Jurkat, Clone E6-1 (cell line): ENCODE measurements around the gene CPT2.
"Not testable (repeated sequence)": the region's sequence is repeated elsewhere in the genome, so short reads cannot be mapped to it uniquely, and the experiment has no call there.

Source experiments
- DNase-seq: peaks from one replicate; pipeline ENCODE4 v3.0.0-alpha.2; 2011; ENCODE audit warnings: low read depth, low spot score
- H3K4me3 ChIP-seq: 2 replicates; pipeline ENCODE4 v1.5.1; 2011; ENCODE audit warnings: mild to moderate bottlenecking, low read length, control low read depth, moderate library complexity

The CPT2 gene

DNA sequence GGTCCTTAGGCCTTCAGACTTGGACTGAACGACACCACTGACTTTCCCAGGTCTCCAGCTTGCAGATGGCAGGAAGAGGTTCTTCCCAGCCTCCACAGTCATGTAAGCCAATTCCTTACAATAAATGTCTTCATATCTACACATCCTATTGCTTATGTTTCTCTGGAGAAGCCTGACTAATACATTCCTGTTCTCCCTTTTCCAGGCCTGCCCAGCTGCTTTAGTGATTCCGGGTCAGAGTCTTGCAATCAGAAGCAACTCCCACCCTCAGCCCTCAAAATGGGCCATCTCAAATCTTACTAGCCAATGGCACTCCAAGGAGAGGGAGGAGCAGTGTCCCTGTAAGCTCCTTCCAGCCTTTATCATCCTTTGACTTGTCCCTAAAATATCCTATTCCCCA, 16.4 kb upstream of the CPT2 start:
- no peak for DNase-seq
- no peak overlapping the region for H3K4me3 ChIP-seq

DNA sequence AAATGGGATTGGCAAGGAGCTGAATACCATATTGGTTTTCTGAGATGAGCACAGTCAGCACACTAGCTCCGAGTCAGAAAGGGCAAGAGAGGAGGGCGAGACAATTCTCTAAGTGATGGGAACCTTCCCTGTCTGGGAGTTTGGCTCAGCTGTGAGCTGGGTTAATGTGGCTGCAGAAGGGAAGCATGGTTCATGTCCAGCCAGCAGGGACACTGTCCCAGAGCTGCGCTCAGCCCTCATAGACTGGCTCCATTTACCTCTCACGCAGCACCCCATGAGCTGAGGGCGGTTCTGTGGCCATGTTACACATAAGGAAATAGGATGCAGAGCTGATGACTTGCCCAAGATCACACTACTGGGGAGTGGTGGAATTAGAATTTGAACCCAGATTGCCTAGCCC, 15.7 kb upstream of the CPT2 start:
- no peak overlapping the region for H3K4me3 ChIP-seq
- DNase-seq = no peak

DNA sequence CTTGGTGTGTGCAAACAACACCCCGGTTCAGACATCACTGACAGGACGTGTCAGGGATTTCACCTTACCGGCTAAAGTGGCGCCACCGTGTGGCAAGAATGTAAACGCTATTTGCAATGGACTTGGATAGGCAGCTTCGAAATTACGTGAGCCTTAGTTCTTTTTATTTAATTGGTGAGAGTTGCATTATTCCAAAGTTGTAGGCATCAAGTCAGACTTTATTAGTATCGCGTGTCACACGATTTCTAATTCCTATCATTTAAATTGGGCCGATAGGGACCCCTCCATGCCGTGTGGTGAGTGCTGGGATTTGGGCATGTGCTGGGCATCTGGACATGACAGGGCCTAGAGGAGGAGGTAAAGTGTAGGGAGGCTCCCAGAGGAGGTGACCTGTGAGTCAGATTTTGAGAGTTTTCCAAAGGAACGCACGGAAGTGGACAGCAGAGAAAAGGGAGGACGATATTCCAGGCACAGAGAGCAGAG, 14.5 kb upstream of the CPT2 start:
- DNase-seq = peak; percentile 82
- H3K4me3 ChIP-seq = no peak overlapping the region

DNA sequence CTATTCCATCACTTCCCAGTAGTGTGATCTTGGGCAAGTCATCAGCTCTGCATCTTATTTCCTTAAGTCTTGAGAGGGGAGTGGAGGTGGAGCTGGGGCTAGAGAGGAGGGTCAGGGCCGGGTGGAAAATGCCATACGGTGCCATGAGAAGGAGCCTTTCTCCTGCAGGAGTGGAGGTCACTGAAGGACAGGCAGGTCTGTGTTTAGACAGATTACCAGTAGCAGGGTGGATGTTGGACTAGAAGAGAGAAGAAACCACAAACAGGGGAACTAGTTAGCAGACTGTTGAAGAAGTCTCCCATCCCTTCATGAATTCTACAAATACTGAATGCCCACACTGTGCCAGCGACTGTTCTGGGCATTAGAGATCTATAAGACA, 13.9 kb upstream of the CPT2 start:
- H3K4me3 ChIP-seq = no peak overlapping the region
- DNase-seq = no peak

DNA sequence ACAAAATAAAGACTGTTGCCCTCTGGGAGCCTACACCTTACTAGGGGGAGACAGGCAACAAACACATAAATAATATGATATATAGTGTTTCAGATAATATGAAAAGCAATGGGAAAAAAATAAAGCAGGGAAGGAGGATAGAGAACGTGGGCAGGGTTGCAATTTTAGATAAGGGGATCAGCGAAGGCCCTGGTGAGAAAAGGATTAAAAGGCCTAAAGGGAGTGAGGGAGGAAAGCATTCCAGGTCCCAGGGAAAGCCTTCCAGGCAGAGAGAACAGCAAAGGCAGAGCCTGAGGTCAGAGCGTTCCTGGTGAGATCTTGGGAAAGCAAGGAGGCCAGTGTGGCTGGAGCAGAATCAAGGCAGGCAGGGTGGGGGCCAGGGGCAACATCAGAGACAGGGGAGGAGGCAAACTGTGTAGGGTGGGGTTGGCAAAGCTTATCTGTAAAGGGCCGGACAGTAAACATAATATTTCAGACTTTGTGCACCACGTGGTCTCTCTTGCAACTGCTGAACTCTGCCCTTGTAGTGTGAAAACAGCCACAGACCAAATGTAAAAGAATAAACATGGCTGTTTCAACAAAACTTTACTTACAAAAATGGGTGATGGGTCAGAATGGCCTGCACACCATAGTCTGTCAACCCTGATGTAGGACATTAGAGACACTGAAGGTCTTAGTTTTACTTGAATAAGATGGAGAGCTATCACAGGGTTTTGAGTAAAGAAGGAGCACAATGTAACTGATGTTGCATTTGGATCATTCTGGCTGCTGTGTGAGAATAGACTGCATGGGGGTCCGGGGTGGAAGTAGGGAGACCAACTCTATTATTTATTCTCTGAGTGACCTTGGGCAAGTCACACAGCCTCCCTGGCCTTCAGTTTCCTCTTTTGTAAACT, 13.3 kb upstream of the CPT2 start:
- no peak overlapping the region for H3K4me3 ChIP-seq
- no peak for DNase-seq

DNA sequence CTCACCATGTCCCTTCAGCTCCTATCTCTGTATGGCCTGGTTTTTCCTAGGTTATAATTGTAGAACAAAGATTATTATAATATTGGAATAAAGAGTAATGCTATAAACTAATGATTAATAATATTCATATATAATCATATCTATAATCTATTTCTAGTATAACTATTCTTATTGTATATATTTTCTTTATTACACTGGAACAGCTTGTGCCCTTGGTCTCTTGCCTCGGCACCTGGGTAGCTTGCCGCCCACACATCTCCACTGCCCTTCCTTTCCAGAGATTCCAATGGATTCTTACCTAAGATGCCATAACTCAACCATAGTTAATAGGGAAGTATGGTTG, 10.7 kb upstream of the CPT2 start:
- H3K4me3 ChIP-seq, DNase-seq: not testable (repeated sequence)

DNA sequence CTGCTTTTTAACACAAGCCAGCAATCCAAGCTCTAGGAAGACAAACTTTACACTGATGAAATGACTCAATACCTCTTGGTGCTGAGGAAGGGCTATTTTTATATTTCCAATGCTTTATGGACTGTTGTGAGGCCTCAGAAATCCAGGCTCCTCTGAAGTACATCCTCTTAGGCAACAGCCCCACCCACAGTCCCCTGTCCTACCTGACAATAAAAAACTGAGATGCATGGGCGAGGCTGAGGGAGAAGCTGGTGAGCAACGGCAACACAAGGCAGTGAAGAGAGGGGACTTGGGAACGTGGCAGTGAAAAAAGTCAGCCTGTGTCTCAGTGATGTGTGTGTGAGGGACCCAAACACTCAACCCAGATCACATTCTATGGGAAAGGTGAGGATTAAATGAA, 10.1 kb upstream of the CPT2 start:
- no peak for DNase-seq
- no peak overlapping the region for H3K4me3 ChIP-seq

DNA sequence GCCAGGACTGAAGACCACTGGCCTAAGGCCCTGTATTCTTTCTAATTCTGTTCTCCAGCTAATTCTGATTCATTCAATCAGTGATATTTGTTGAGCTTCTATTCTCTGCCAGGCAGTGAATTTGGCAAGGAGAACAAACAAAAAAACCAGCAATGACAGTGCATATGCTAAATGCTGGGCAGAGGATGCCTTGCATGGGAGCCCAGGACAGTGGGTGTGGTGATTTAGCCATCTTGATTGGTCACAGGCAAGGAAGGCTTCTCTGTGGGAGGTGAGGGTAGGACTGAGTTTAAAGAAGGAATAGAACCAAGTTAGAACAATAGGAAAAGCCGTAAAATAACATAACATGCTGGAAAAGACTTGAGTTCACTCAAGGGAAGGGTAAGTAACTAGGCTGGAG, 9.2 kb upstream of the CPT2 start:
- H3K4me3 ChIP-seq = no peak overlapping the region
- DNase-seq = no peak

DNA sequence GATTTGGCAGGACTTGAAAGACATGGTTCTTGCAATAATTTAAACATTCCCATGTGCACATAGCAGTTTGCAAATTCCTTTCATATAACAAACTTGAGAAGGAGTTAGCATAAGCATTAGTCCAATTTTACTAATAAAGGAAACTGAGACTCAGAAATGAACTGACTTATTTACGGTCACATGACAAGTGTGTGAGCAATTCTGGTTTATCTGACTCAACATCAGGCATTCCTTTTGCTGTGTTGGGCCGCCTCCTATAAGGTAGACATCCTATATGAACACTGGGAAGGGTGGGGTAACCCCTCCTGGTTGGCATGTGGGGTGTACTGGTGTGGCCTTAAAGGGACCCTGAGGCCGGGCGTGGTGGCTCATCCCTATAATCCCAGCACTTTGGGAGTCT, 8.5 kb upstream of the CPT2 start:
- H3K4me3 ChIP-seq = no peak overlapping the region
- no peak for DNase-seq

DNA sequence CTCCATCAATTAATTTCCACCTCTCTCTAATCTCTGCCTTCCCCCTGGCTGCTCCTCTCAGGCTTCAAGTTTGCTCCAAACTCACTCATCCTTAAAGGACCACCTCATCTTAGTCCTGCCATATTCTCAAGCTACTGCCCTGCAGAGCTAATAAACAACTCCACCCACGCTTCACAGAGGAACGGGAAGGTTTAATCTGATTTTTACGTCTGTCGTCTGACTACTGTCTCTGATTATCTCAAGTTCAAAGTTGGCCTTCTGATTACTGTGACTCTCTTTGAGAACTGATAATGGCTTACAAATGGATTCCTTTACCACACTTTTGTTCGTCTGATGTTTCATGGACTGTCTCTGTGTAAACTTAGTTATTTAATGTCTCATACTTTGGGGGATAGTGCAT, 7.6 kb upstream of the CPT2 start:
- no peak overlapping the region for H3K4me3 ChIP-seq
- DNase-seq = no peak

DNA sequence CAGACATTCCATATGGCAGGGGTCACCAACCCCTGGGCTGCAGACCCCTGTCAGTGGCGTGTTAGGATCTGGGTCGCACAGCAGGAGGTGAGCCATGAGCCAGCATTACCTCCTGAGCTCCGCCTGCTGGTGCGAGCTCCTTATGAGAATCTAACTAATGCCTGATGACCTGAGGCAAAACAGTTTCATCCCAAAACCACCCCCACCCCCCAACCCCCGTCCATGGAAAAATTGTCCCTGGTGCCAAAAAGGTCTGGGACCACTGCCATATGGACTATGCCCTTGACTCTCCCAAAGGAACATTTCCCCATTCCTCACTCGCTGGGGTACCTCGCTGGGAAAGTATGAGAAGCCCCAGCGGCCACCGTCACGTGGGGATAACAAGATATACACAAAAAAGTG, 6.4 kb upstream of the CPT2 start:
- no peak overlapping the region for H3K4me3 ChIP-seq
- no peak for DNase-seq

DNA sequence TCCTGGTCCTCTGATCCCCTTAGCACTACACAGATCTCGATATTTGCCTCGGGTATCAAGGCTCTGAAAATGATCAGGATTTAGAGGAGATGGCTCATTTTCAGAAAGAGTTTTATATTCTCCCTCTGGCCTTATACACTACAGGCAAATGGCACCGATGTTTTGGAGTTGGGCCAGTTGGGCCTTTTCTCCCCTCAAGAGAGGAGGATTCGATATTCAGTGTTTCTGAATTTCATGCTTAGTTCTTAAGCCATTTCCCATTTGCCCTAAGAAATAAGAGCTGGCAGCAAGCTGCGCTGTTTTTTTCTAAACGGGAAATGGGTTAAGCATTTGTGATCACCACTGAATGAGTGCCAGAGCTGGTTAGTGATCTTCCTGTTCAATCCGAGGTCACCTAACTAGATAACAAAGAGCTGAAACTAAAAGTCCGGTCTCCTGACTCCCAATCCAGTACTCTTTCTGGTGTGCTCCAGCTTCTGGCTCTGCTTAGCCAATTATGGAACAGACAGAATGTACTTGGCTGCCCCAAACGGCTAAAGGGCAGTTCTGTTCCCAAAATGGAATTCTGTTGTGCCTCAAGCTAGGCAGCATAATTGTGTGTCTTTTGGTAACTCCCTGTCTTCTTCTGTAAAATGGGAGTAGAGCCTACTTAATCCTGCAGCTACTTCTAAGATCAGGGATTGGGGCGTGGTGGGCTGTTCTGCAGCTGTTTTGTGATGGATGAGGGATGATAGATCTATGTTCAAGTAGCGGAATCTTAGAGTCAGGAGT, 1.2 kb upstream of the CPT2 start:
- no peak overlapping the region for H3K4me3 ChIP-seq
- no peak for DNase-seq

DNA sequence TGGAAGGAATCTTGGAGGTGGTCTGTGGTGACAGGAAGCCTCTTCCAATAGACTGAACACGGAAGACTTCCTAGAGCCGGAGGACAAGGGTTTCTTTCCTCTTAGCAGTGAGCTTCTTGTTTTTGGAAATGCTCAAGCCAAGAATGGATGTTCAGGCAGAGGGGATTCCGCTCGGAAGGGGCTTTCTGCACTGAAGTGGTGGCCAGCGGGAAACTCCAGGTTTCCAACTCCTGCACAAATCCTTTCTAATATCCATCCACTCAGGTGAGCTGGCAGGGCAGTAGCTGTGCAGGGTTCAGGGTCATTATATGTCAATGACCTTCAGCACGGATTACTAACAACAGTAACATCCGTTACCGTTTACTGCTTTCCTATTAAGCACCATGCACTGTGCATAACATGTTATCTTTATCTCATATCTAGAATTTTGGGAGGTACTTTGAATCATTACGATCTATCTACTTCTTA, 573 bp upstream of the CPT2 start:
- DNase-seq = no peak
- peak overlapping the region; percentile 88 for H3K4me3 ChIP-seq

DNA sequence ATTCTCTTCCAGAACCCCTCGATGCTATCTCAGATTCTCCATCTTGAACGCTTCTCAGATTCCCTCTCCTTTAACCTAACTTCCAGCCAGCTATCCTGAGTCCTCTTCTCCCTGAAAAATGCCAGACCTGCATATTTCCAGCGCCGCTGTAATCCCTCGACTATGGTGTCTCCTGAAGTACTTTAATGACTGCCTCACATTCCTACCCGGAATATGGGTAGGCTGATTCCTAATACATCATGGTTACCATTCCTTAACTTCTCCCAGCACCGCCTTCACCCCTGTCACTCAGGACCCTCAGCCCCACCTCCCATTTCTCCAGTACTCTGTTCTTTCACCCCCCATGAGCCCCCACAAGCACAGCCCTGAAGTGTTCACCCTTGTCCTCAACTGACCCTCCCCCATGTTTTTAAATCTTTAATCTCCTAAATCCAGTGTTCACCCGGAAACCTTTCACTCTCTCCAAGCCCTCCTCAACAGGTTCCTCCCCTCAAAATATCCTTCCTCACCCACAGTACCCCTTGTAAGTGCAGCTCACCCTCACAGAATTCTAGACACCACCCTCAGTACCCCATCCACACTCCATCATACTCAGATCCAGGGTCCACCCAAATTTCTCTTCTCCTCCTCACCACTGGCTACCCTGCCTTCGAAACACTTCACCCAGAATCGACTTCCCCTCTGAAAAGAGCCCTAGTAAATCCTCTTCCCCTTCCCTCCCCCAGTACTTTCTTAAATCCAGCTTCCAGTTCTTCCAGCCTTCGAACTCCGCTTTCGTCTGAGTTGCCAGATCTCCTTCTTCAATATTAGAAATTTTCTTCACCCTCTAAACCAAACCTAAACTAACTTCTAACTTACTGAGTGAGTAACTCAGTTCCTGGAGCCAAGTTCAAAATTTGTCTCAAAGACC, 922 bp downstream of the CPT2 start:
- peak overlapping the region; percentile 88 for H3K4me3 ChIP-seq
- no peak for DNase-seq

DNA sequence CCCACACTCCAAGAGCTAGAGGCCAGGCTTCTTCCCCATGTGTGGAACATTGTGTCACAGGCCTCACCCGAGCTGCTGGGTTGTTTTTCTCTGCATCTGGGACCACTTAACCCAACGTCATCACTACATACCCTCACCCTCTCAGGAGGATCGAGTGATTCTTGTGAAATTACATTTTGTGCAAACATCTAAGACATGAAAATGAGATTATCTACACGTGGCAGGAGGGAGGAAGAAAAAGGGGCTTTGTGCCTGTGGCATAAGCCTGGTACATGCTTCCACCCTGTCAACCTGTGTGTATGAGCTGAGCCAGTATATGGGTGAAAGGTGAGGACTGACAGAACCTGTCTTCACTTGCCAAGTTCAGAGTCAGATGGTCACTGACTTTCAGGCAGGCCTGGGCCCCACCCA, 1.6 kb downstream of the CPT2 start:
- H3K4me3 ChIP-seq = no peak overlapping the region

DNA sequence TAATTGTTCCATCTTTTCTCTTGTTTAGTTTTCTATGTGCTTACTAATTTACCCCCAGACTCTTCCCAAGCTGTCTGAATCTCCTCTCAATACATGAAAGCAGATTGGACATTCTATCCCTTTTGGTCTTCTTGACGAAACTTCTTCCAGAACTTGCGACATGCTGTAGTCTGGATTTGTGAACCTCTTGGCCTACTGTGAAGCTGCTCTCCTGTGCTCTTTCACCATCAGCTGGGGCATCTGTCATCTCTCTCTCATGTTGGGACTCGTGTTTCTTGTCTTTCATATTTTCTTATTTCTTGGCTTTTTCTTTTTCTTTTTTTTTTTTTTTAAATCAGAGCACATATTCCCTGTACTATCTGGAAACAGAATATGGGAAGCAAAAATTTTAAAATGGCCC, 6.8 kb downstream of the CPT2 start:
- no peak for DNase-seq
- H3K4me3 ChIP-seq = no peak overlapping the region

More for the DNA sequence above, 1.6 kb downstream of the CPT2 start:
- DNase-seq = no peak

DNA sequence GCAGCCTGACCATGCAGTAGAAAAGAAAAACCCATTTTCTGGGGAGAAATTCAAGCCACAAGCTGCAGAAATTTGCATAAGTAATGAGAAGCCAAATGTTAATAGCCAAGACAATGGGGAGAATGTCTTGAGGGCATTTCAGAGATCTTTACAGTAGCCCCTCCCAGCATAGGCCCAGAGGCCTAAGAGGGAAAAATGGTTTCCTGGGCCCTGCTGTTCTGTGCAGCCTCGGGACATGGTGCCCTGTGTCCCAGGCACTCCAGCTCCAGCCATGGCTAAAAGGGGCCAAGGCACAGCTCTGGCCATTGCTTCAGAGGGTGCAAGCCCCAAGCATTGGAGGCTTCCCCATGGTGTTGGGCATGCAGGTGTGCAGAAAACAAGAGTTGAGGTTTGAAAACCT, 8.9 kb downstream of the CPT2 start:
- not testable (repeated sequence) for DNase-seq, H3K4me3 ChIP-seq

DNA sequence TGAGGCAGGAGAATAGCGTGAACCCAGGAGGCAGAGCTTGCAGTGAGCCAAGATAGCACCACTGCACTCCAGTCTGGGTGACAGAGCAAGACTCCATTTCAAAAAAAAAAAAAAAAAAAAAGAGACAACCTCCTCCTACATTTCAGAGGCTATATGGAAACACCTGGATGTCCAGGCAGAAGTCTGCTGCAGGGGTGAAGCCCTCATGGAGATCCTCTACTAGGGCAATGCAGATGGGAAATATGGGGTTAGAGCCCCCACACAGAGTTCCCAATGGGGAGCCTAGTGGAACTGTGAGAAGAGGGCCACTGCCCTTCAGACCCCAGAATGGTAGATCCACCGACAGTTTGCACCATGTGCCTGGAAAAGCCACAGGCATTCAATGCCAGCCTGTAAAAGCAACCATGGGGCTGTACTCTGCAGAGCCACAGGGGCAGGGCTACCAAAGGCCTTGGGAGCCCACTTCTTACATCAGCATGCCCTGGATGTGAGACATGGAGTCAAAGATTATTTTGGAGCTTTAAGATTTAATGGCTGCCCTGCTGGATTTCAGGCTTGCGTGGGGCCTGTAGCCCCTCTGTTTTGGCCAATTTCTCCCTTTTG, 9.6 kb downstream of the CPT2 start:
- H3K4me3 ChIP-seq, DNase-seq: not testable (repeated sequence)

DNA sequence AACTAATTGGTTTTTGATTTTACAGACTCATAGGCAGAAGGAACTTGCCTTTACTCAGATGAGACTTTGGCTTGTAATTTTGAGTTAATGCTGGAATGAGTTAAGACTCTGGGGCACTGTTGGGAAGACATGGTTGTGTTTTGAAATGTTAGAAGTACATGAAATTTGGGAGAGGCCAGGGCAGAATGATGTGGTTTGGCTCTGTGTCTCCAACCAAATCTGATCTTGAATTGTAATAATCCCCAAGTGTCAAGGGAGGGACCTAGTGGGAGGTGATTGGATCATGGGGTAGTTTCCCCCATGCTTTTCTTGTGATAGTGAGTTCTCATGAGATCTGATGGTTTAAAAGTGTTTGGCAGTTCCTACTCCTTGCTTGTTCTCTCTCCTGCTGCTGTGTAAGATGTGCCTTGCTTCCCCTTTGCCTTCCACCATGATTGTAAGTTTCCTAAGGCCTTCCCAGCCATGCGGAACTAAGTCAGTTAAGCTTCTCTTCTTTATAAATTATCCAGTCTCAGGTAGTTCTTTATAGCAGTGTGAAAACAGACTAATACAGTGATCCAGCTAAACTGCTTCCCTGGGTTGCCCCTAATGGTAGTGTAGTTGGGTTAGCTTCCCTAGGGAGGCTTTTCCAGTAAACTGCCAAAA, 10.2 kb downstream of the CPT2 start:
- H3K4me3 ChIP-seq = no peak overlapping the region
- no peak for DNase-seq
